ENCODE results near the gene PROX1.
A peak's percentile ranks its signal among the peaks of the same experiment; 100 is the strongest.

PROX1 gene

GRCh38 chr1:213987927-213988506, at the start of gene PROX1:
TSS of gene PROX1 (plus strand) at chr1:213987973. CDS start at chr1:213996536, 8,563 bp downstream.
- peak; percentile 8; the same call in 1 of the 2 replicates for TF ChIP-seq CTCF (IDR thresholded peaks at IDR 0.05)

GRCh38 chr1:213938776-213939175, 49.0 kb upstream of the PROX1 start:
- TF ChIP-seq CTCF (IDR thresholded peaks at IDR 0.05): no peak

GRCh38 chr1:213939888-213940287, 47.9 kb upstream of the PROX1 start:
- TF ChIP-seq CTCF (IDR thresholded peaks at IDR 0.05): no peak

GRCh38 chr1:213940947-213941346, 46.8 kb upstream of the PROX1 start:
- TF ChIP-seq CTCF (IDR thresholded peaks at IDR 0.05): no peak

- no peak for TF ChIP-seq CTCF (IDR thresholded peaks at IDR 0.05)
These were observed 45.7 kb upstream of the PROX1 start for GRCh38 chr1:213942061-213942460.

- TF ChIP-seq CTCF (IDR thresholded peaks at IDR 0.05): no peak
These were observed 40.5 kb upstream of the PROX1 start for GRCh38 chr1:213947200-213947801.

- TF ChIP-seq CTCF (IDR thresholded peaks at IDR 0.05): no peak
These were observed 35.9 kb upstream of the PROX1 start for GRCh38 chr1:213951876-213952275.

Data from LNCAP (cell line).